GM21529 (cell line): Measurements from ENCODE around the gene LGALS9B.
"Not testable (repeated sequence)": the region's sequence is repeated elsewhere in the genome, so short reads cannot be mapped to it uniquely, and the experiment has no call there.

Experiments
- ATAC-seq: cut with Tn5 transposase; IDR thresholded peaks from one replicate; pipeline ENCODE4 v1.9.1; 2021; ENCODE audit not compliant: unreplicated experiment

The LGALS9B gene

GRCh38 chr17:20469107-20469506 lies 1.8 kb upstream of the LGALS9B start:
- ATAC-seq = not testable (repeated sequence)

DNA sequence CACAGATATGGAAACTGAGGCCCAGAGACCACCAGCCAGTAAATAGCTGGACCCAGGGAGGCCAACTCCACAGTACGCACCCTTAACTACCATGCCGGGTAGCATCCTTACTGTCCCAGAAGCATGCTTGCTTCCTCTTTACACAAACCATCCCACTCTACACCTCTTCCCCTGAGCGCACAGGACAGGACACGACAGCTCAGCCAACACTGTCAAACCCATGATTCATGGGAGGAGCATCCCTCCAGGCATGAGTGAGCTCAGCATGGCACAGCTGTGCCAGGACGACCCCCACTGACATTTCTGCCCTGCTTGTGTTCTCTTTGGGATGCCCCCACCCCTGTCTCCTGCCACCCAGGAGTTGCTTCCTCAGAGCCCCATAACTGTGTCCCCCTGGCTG lies 340 bp downstream of the LGALS9B start:
- ATAC-seq = not testable (repeated sequence)

DNA sequence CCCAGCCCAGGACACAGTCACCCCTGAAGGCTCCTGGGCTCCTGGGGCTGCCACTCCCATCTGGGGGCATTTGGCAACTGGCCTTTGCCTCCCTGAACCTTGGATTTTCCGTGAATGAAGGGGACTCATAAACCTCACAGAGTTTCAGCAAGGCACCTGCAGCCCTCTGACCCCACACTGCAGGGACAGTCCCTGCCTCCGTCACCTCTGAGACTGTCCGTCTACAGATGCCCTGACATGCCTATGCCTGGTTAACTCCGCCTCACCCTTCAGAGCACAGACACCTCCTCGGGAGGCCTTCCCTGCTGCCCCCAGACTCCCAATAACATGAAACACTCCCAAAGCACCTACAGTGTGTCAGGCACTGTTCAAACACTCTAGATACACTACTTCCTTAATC lies 786 bp downstream of the LGALS9B start:
- ATAC-seq = not testable (repeated sequence)

- not testable (repeated sequence) for ATAC-seq
Observed at GRCh38 chr17:20465535-20465934, 1.8 kb downstream of the LGALS9B start.

DNA sequence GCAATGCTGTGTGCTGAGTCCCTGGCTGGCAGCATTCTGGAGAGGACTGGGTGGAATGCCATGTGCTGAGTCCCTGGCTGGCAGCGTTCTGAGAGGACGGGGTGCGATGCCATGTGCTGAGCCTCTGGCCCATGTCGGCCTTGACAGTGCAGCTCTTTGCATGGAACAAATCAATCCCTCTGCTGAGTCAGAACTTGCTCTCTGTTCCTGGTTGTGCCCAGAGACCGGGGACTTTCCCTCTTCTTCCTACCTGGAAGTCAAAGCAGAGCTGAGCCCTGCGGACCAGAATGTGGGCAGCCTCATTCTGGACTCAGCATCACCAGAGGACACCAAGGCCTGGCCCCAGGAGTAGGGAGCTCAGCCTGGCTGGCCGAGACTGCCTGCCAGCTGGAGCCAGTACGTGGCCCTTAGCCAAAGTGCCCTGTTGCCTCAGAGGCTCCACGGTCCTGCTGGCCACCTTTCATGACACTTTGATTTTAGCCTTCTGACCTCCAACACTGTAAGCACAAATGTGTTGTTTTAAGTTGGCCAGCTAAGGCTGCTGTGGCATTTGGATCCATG lies 2.4 kb downstream of the LGALS9B start:
- not testable (repeated sequence) for ATAC-seq

DNA sequence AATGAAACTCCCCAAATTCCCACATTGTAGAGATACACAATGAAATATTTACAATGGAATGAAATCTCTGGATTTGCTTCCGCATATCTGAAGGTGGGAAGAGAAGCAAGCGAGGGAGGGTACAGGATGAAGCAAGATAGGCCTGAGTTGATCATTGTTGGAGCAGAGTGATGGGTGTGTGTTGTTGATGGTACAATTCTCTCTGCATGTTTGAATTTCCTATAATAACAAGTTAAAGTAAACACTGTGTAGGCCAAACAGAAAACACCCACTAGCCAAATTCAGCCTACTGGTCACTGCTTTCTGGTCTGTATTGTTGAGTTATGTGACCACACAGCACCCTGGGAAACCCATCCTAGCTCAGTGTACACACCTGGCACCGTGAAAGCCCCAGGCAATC lies 5.2 kb downstream of the LGALS9B start:
- not testable (repeated sequence) for ATAC-seq

GRCh38 chr17:20457848-20458381 lies 9.4 kb downstream of the LGALS9B start:
- ATAC-seq = not testable (repeated sequence)

DNA sequence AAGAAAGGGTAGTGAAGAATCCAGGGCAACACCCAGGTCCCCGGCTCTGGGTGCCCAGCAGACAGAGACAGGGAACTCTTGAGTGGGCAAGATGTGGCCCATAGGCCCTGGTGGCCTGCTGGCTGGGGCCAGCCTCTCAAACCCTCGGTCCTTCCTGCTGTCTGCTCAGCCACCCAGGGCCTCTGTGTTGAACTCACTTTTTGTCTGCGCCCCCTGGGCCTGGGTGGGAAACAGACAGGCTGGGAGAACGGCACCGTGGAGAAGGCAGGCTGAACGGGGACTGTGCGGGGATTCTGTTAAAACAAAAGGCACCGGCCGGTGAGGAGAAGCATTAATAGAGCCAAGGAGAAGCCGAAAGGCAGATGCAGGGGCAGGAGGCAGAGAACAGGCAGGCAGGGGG lies 12.2 kb downstream of the LGALS9B start:
- not testable (repeated sequence) for ATAC-seq

GRCh38 chr17:20453820-20454434 lies 13.4 kb downstream of the LGALS9B start:
- not testable (repeated sequence) for ATAC-seq

GRCh38 chr17:20450852-20451251 lies 16.5 kb downstream of the LGALS9B start:
- ATAC-seq = not testable (repeated sequence)

DNA sequence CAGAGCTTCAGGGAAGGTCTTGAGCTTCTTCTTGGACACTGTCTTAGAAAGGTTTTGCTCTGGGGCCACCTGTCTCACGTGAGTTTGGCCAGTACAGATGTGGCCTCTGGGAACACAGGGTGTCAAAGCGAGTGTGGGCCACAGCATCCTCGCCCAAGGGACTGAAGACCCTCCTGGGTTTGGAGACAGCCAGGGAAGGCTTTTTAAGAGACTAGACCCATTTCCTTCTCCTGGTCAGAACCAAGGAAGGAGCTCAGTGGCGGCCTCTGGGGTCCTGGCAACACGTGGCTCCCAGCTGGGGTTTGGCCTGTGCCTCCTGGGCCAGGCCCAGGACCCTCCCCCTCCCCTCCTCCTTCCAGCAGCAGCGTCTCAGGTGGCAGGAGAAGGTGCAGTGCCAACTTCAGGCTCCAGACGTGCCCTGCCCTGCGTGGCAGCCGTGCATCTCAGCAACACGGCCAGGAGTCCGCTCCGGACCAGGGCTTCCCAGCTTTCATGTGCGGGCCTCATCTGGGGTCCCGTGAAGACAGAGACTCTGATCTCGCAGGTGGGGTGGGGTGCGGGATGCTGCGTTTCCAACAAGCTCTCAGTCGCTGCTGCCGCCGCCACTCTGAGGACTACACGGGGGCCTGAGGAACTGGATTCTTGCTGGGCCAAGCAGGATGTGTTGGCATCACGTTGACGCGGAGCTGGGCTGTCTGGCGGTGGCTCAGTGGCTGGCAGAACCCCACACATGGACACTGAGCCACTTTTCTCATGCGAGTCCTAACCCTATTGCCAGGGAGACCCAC lies 19.6 kb downstream of the LGALS9B start:
- not testable (repeated sequence) for ATAC-seq

DNA sequence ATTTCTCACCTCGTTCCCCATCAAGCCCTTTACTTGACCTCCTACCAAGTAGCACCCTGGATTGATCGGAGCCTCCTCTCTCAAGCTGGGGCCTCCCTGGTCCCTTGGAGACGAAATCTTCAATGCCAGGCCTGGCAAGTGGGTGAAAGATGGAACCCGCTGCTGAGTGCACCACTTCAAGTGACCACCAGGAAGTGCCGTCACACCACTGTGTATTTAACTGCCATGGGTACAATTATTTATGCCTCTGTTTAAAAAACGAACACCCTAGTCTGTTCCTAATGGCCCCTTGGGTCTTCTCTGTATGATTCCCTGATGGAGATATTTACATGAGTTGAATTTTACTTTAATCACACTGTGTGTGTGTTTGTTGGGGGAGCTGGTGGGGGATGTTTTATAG lies 20.4 kb downstream of the LGALS9B start:
- ATAC-seq = not testable (repeated sequence)

GRCh38 chr17:20444581-20445236 lies 22.6 kb downstream of the LGALS9B start:
- not testable (repeated sequence) for ATAC-seq

GRCh38 chr17:20444173-20444572 lies 23.2 kb downstream of the LGALS9B start:
- not testable (repeated sequence) for ATAC-seq

DNA sequence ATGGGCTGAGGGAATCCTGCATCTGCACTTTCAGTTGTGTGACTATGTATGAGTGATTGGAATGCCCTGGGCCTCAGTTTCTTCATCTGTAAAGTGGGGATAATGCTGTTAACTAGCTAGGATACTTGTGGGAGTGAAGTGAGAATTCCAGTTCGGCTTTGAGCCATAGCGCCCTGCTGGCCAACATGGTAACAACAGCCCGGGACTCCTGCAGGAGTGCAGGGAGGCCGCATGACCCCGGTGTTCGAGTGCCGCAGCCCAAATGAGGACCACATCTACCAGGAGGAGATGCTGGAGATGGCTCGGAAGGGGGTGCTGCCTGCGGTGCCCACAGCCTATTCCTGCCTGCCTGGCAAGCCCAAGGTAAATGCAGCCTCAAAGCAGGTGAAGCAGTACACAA lies 23.7 kb downstream of the LGALS9B start:
- ATAC-seq = not testable (repeated sequence)

- not testable (repeated sequence) for ATAC-seq
Observed at GRCh38 chr17:20440665-20441064, 26.7 kb downstream of the LGALS9B start.

- ATAC-seq = not testable (repeated sequence)
Observed at GRCh38 chr17:20435166-20435565, 32.2 kb downstream of the LGALS9B start.

- not testable (repeated sequence) for ATAC-seq
Observed at GRCh38 chr17:20433382-20433781, 34.0 kb downstream of the LGALS9B start.

DNA sequence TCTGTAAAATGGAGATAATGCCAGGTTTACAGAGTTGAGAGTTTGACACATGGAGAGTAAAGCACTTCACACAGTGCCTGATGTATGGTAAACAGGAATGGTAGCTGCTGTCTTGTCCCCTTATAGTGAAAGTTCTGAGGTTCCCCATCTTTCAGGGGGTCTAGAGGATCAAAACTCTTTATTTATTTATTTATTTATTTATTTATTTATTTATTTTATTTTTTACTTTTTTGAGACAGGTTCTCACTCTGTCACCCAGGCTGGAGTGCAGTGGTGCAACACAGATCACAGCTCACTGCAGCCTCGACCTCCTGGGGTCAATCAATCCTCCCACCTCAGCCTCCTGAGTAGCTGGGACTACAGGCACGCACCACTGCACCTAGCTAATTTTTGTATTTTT lies 40.1 kb downstream of the LGALS9B start:
- not testable (repeated sequence) for ATAC-seq

- ATAC-seq = not testable (repeated sequence)
Observed at GRCh38 chr17:20422826-20423225, 44.5 kb downstream of the LGALS9B start.

DNA sequence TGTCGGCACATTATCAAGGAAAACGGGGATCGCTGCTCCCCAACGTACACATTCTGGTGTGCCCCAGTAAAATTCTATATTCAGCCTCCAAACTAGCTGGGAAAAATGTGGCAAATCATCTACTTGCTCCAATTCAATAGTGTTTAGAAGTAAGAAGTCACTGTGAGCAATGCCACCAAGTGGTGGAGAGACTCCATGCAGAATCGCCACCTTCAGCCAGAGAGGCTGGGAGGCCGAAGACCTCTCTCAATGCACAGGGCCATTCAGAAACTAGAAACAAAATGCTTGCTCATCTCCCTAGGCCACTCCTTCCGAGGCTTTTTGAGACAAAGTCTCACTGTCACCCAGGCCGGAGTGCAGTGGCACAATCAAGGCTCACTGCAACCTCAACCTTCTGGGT lies 48.5 kb downstream of the LGALS9B start:
- not testable (repeated sequence) for ATAC-seq
